IPS-18c (cell line): ENCODE data around the gene CTAGE6.
"Not testable (repeated sequence)": the region's sequence is repeated elsewhere in the genome, so short reads cannot be mapped to it uniquely, and the experiment has no call there.

Experiments
- H3K4me3 ChIP-seq: 2 replicates; pipeline ENCODE4 v1.7.0; 2013; ENCODE audit warnings: low read depth, mild to moderate bottlenecking, low read length, moderate library complexity; ENCODE audit not compliant: insufficient read depth
- H3K9me3 ChIP-seq: one replicate; pipeline ENCODE4 v1.6.1; 2013; ENCODE audit warnings: mild to moderate bottlenecking, low read length, moderate library complexity; ENCODE audit not compliant: control insufficient read depth, insufficient read depth

The CTAGE6 gene

DNA sequence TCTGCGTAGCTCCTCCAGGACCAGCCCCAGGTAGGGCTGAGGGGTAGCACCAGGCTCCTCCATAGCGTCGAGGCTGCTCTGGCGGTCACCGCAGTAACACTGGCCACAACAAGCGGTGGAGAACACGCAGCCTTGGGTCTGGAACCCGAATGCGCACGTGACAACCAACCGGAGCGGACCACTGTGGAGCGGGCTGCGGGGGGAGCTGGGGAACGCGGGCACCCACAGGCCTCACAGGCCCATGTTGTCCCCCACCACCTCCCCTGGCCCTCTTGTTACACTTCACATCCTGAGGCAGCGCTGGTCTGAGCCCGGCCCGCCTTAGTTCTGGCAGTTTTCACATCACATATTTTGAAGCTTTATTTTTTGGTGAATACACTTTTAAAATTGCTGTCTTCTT, at the start of gene CTAGE6:
Gene CTAGE6 (minus strand): TSS at position 101 of the 400 bp plus-strand sequence. CDS start 38 bp downstream, at position 63.
- H3K9me3 ChIP-seq, H3K4me3 ChIP-seq: not testable (repeated sequence)

- not testable (repeated sequence) for H3K4me3 ChIP-seq, H3K9me3 ChIP-seq
These were observed 49.2 kb upstream of the CTAGE6 start for GRCh38 chr7:143806664-143807071.

DNA sequence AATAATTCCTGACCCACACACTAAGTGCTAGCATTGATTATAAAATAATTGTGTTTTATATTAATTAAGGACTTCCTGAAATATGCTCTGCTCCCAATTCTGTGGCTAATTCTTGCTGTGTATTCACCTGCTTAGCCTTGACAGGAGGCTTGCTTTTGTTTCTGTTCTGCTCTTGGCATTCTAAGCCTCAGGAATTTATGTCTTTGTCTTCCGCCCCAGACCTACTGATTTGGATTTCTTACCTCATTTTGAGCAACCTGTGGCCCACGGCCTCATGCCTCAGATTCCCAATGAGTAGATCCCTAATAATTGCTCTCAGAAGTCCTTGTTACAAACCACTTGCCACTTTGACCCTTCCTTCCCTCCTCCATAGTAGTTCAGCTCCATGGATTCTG, 40.4 kb upstream of the CTAGE6 start:
- H3K4me3 ChIP-seq, H3K9me3 ChIP-seq: not testable (repeated sequence)

DNA sequence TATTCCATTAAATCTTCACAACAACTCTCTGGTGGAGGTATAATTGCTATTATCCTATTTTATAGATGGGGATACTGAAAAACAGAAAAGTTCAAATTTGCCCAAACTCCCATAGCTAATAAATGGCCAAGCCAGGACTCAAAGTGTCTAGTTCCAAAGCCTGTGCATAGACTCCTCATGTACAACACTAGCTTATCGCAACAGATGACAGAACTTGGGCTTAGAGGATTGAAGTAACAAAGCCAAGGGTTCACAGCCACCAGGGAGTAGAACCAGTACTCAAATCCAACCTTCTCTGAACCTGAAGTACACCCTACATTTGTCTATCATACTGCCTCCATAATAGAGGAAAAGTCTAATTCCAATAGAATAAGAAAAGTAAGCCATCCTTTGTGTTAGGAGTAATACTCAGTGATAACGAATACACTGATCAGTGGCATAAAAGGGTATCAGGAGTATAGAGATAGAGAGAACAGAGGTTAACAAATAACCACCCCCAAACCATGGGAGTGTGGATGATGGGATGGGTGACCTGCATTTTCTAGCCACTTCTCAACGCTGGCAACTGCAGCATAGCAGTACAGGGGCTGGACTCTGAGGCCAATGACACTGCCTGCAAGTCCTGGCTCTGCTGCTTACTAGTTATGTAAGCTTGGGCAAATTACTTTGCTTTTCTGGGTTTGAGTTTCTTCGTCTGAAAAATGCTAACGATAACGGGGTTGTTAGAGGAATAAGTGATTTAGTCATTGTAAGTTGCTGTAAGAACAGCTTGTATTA, 39.8 kb upstream of the CTAGE6 start:
- H3K9me3 ChIP-seq, H3K4me3 ChIP-seq: not testable (repeated sequence)

DNA sequence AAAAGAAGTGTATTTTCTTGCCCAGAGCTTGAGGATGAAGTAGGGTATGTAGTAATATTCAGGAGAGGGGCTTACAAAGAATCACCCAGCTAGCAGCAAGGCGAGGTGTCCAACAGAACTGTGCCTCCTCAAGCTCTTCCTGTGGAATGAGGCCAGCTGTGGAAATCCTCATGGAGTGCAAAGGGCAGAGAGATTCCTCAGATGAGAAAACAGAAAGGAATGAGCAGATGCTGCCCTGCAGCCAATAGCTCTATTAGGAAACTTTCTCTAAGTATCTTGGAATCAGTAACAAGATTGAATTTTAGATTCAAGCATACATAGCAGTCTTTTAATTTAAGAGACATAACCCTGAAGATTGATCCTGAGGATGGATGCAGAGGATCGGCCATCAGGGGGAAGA, 38.2 kb upstream of the CTAGE6 start:
- H3K9me3 ChIP-seq, H3K4me3 ChIP-seq: not testable (repeated sequence)

GRCh38 chr7:143792633-143793032, 35.1 kb upstream of the CTAGE6 start:
- not testable (repeated sequence) for H3K9me3 ChIP-seq, H3K4me3 ChIP-seq

DNA sequence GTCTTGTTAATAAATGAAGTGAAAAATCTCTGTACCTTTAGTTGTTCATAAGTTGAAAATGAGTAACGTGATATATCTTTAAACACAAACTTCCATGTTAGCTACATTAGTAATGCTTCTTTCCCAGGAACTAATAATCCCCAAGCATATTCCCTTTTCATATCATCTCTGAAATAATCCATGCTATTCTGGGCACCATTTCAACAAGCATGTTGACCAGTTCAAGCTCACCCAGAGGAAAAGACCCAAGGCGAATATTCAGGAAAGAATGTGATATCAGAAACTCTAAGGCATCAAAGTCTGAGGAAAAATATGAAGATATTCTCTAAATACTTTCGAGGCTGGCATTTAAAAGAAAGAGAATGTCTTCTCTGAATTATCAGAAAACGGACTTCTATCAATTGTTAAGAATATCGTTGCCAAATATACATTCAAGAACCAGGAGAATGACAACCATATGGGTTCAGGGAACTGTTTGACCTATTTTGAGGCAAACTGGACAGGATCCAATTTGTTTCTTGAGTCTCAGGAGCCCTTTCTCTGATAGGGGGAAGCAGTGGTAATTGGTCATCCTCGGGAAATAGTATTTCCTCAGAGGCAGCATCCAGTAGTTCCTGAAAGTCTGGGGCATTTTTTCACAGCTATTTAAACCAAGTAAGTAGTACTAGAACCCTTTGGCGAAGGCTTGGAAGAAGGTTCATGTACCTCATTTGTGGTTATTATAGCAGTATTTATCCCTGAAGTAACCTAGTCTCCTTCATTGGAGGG, 28.1 kb upstream of the CTAGE6 start:
- not testable (repeated sequence) for H3K9me3 ChIP-seq, H3K4me3 ChIP-seq

- not testable (repeated sequence) for H3K4me3 ChIP-seq, H3K9me3 ChIP-seq
These were observed 22.1 kb upstream of the CTAGE6 start for GRCh38 chr7:143779591-143779990.

- H3K9me3 ChIP-seq, H3K4me3 ChIP-seq: not testable (repeated sequence)
These were observed 15.4 kb upstream of the CTAGE6 start for GRCh38 chr7:143772738-143773468.

DNA sequence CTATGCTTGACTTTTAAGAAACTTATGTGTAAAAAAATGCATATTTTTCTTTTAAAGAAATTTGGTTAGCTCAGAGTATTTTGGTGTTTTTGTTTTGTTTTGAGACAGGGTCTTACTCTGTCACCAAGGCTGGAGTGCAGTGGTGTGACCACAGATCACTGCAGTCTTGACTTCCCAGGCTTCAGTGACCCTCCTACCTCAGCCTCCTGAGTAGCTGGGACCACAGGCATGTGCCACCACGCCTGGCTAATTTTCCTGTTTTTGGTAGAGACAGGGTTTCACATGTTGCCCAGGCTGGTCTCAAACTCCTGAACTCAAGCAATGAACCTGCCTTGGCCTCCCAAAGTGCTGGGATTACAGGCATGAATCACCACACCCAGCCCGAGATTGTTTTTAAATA, 10.0 kb upstream of the CTAGE6 start:
- H3K4me3 ChIP-seq, H3K9me3 ChIP-seq: not testable (repeated sequence)

- not testable (repeated sequence) for H3K4me3 ChIP-seq, H3K9me3 ChIP-seq
These were observed 8.2 kb upstream of the CTAGE6 start for GRCh38 chr7:143765678-143766077.

- H3K4me3 ChIP-seq, H3K9me3 ChIP-seq: not testable (repeated sequence)
These were observed 5.6 kb upstream of the CTAGE6 start for GRCh38 chr7:143763065-143763464.

DNA sequence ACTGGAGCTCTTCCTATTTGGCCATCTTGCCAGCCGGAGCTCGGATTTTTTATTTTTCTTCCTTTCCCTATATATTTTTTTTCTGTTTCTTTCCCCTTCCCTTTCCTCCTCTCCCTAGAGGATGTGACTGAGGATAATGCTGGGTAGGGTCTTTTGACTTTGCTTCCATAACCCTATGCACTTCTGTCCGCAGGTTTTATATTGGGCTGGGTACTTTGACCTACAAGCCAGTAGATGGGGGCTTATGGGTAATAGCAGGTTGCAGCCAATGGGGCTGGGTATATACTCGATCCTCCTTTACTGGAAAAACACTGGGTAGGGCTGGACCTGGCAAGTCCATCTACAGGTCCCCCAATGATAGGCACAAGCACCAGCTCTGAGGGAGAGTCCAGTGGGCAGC, 12.2 kb downstream of the CTAGE6 start:
- not testable (repeated sequence) for H3K4me3 ChIP-seq, H3K9me3 ChIP-seq

DNA sequence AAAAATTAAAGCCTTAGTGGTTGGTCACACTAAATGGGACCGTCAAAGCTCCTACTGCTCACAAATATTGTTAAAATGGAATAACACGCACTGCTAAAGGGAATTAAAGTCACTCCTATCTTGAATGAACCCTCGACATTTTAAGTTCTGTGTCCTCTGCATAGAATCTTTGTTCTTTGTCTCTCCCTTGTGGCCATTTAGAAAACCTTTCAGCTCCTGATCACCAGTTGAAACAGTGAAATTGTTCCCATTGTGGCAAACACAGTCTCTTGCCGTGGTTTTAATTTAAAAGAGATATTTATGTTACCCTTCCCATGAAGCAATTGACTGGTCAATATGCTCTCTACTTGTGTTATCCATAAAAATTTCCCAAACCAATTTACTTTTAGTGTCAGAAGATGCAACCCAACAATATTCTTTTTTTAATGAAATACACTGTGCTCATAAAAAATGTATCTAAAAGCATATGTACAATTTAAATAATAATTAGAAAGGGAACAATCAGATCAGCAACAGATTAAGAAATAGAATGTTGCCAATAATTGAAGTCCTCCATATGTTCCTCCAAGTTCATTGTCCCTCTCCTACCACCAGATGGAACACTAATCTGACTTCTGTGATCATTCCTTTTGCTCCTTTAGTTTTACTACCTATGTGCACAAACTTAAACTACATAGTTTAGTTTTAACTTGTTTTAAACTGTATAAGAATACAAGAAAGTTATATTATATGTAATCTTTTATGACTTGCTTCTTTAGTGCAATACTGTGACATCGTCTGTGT, 20.3 kb downstream of the CTAGE6 start:
- not testable (repeated sequence) for H3K4me3 ChIP-seq, H3K9me3 ChIP-seq

GRCh38 chr7:143735962-143736361, 21.5 kb downstream of the CTAGE6 start:
- Histone ChIP-seq H3K9me3 (no peaks in the 10 kb centered on the region), H3K4me3 (no peak overlapping the region)

DNA sequence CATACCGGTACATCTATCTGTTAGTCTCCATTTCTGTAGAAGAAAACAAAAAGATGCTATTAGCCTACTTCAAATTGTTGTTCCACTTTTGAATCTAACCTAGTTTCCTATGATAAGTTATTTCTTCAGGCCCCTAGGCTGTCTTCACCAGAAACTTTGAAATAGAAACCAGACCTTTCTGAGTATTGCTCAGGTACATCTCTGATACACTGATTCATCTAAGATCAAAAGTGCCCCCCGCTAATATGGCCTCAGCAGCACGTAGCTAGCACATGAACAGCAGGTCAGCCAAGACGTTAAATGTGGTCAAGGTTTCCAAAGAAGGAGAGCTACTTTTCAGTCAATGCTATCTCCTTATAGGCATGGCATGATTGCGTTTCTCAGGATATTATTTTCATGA, 23.6 kb downstream of the CTAGE6 start:
- no peak overlapping the region for H3K4me3 ChIP-seq
- no peaks in the 10 kb centered on the region for H3K9me3 ChIP-seq

GRCh38 chr7:143728333-143728862, 29.1 kb downstream of the CTAGE6 start:
- Histone ChIP-seq H3K9me3 (no peaks in the 10 kb centered on the region), H3K4me3 (no peak overlapping the region)
